Kidney epithelial cell (primary cell): Measurements from ENCODE around the gene URGCP. TPM values are rescaled to one million over a fixed set of nuclear protein-coding genes. Genes with fewer than 3 reads are reported as not detected.
"Not testable (repeated sequence)": the region's sequence is repeated elsewhere in the genome, so short reads cannot be mapped to it uniquely, and the experiment has no call there.

Experiments
- DNase-seq: peaks from one replicate; pipeline ENCODE4 v3.0.0-alpha.2; 2010; ENCODE audit warnings: low read depth
- H3K27me3 ChIP-seq: 2 replicates; pipeline ENCODE4 v1.6.0; 2011; ENCODE audit warnings: low read length; ENCODE audit not compliant: control insufficient read depth, insufficient read depth
- H3K36me3 ChIP-seq: 2 replicates; pipeline ENCODE4 v1.5.1; 2011; ENCODE audit warnings: low read length; ENCODE audit not compliant: control insufficient read depth, insufficient read depth
- H3K4me3 ChIP-seq: 2 replicates; pipeline ENCODE4 v1.5.1; 2011; ENCODE audit warnings: low read depth, mild to moderate bottlenecking, control low read depth, low read length
- total RNA-seq: library from RNA; depleted of rRNA; stranded (reverse); fragments of >200 nt; gene quantifications from 2 replicates; pipeline ENCODE4 v1.2.3, GENCODE V29; 2015
- TF ChIP-seq, protein P1 (sequence below): IDR thresholded peaks from 2 replicates; pipeline ENCODE4 v1.5.1; 2011; ENCODE audit warnings: mild to moderate bottlenecking, moderate library complexity, low read length, control low read depth, inconsistent platforms; ENCODE audit not compliant: insufficient read depth, poor library complexity, severe bottlenecking

Gene URGCP
- total RNA-seq, 1 donor from 2014 or later, result 30.0 TPM

DNA sequence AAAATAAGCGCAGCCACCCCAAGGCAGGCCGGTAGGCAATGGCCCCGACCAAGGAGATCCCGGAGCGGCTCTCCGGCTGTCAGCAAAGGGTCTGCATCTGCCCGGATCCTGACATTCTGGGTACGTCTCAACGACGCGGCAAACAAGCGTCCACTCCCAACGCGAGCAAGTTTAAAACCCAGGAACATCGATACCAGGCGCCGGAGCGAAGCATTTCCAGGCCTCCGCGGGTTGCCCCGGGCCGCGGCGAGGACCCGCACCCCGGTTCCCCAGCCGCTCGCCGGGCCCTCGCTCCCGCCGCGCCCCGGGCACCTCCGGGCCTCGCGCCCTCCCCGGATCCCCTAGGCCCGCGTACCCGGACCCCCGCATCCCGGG lies 453 bp downstream of the URGCP start:
- TF ChIP-seq, protein P1, sequence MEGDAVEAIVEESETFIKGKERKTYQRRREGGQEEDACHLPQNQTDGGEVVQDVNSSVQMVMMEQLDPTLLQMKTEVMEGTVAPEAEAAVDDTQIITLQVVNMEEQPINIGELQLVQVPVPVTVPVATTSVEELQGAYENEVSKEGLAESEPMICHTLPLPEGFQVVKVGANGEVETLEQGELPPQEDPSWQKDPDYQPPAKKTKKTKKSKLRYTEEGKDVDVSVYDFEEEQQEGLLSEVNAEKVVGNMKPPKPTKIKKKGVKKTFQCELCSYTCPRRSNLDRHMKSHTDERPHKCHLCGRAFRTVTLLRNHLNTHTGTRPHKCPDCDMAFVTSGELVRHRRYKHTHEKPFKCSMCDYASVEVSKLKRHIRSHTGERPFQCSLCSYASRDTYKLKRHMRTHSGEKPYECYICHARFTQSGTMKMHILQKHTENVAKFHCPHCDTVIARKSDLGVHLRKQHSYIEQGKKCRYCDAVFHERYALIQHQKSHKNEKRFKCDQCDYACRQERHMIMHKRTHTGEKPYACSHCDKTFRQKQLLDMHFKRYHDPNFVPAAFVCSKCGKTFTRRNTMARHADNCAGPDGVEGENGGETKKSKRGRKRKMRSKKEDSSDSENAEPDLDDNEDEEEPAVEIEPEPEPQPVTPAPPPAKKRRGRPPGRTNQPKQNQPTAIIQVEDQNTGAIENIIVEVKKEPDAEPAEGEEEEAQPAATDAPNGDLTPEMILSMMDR, result no peak
- DNase-seq, result no peak
- no peaks in the 10 kb centered on the region for H3K27me3 ChIP-seq

DNA sequence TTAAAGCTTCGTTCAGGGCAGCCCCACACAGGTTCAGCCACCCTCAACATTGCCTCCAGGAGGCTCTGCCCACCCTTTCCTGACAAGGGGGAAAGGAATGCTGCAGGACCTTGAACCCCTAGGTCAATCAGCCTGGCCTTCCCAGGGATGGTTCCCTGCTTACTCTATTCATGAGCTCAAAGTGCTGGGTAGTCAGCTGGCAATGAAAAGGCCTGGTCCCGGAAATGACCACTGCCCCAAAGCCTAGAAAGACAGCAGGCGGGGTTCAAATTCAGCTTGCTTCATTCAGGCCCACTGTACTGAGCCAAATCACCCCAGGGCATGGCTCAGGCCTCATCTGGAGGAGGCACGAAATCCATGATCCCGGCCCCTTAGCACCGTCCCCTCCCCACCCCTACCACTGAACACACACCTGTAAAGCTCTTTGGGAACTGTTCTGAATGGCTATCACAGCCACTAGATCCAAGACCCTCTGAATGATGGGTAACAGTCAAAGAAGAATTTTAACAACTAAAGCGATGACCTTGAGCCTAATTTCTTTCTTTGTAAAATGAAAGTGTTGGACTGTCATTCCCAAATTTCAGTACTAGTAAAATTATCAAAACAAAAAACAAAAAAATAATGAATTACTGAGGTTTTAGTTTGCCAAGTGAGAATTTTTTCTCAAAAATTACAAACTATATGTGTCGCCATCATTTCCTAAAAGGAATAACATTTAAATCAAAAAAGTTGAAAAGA lies 1.0 kb downstream of the URGCP start:
- no peaks in the 10 kb centered on the region for H3K27me3 ChIP-seq
- no peaks in the 10 kb centered on the region for H3K36me3 ChIP-seq
- H3K4me3 ChIP-seq, result peak overlapping the region; percentile 54
- DNase-seq, result no peak
- TF ChIP-seq, protein P1, result no peak

More for the DNA sequence above, 453 bp downstream of the URGCP start:
- H3K36me3 ChIP-seq, result no peaks in the 10 kb centered on the region
- H3K4me3 ChIP-seq, result peak overlapping the region; percentile 54

DNA sequence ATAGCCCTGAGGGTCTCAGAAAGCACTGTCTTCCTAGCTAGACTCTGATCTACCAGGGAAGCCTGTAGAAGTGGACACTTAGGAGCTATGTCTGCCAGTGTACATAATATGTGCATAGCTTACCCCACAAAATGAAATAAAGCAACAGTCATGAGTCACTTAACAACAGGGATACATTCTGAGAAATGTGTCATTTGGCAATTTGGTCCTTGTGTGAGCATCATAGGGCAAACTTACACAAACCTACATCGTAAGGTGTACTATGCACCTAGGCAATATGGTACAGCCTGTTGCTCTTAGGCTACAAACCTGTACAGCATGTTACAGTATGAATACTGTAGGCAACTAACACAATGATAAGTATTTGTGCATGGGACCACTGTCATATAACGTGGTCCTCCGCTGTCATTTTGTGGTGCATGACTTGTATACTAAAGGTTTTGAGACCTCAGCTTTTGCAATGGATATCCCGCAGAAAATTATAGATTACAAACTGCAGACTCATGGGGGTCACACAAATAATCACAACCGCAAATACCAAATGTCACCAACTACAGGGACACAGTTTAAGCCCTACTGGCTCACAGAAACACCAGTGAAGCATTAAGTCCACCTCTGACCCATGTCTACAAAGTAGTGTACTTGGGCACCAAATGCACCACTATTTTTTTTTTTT lies 1.7 kb downstream of the URGCP start:
- no peaks in the 10 kb centered on the region for H3K27me3 ChIP-seq
- H3K36me3 ChIP-seq, result no peaks in the 10 kb centered on the region
- no peak overlapping the region for H3K4me3 ChIP-seq
- TF ChIP-seq, protein P1, result no peak
- DNase-seq, result no peak

DNA sequence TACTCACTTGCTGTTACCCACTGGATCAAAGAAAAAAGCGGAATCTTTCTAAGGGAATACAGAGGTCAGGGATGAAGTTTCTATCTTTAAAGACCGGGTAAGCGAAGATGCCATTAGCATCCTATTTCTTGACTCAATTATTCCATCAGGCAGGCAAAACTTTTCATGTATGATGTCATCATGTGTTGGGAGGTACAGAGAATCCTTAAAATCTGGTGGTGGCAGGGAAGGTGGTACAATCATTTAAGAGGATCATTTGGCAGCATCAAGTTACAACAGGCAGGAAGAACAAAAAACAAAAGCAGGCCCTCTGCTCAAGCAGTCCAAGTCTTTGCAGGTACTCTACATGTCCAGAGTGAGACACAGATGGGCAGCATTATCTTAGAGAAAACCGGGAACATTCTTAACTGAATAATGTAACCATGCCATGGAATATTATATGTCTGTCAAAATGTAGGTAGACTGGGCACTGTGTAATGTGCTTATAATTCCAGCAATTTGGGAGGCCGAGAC lies 3.8 kb downstream of the URGCP start:
- no peaks in the 10 kb centered on the region for H3K27me3 ChIP-seq
- H3K36me3 ChIP-seq, result no peaks in the 10 kb centered on the region
- H3K4me3 ChIP-seq, result no peak overlapping the region
- TF ChIP-seq, protein P1, result no peak
- no peak for DNase-seq

DNA sequence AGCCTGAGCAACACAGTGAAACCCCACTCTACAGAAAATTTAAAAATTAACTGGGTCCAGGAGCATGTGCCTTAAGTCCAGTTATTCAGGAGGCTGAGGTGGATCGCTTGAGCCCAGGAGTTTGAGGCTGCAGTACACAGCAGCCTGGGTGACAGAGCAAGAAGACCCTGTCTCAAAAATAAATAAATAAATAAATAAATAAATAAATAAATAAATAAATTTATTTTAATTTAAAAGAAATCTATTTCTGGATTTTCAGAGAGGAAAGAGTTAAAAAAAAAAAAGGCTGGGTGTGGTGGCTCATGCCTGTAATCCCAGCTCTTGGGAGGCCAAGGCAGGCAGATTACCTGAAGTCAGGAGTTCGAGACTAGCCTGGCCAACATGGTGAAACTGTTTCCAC lies 7.8 kb downstream of the URGCP start:
- not testable (repeated sequence) for H3K4me3 ChIP-seq, DNase-seq, H3K36me3 ChIP-seq, H3K27me3 ChIP-seq

DNA sequence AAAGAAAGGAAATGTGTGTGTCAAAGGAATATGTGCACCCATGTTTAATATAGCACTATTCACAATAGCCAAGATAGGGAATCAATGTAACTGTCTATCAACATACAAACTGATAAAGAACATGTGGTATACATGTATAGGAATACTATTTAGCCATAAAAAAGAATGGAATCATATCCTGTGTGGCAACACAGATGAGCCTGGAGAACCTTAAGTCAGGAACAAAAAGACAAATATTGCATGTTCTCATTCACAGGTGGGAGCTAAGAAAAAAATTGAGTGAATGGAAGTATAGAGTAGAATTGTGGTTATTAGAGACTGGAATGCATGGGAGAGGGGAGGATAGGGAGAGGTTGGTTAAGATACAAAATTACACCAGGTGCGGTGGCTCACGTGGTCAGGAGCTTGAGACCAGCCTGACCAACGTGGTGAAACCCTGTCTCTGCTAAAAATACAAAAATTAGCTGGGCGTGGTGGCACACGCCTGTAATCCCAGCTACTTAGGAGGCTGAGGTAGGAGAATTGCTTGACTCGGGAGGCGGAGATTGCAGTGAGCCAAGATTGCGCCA lies 10.5 kb downstream of the URGCP start:
- Histone ChIP-seq H3K27me3 (no peaks in the 10 kb centered on the region), H3K4me3 (no peak overlapping the region), H3K36me3 (no peaks in the 10 kb centered on the region)
- DNase-seq, result no peak
- TF ChIP-seq, protein P1, result no peak
